Activated naive CD4-positive, alpha-beta T cell treated with anti-CD3 and anti-CD28 coated beads for 36 hours (primary cell): Measurements from ENCODE around the gene GPC6. TPM values are rescaled to one million over a fixed set of nuclear protein-coding genes. Genes with fewer than 3 reads are reported as not detected.

ENCODE experiments used
- CTCF ChIA-PET: fragments of 350-600 bp; sonication (Branson Sonifier 250); formaldehyde crosslinking; loops from one replicate; lab custom pipeline; 2021; ENCODE audit warnings: antibody characterized with exemption; lab: Charles Lee
- DNase-seq: peaks from one replicate; pipeline ENCODE4 v3.0.0-alpha.2; 2020
- H3K27ac Mint-ChIP-seq: one replicate; pipeline ENCODE4 v1.8.0; 2021; ENCODE audit warnings: mild to moderate bottlenecking, mixed read lengths
- H3K27me3 Mint-ChIP-seq: one replicate; pipeline ENCODE4 v1.8.0; 2021; ENCODE audit warnings: low read depth, mixed read lengths
- H3K36me3 Mint-ChIP-seq: one replicate; pipeline ENCODE4 v1.8.0; 2021; ENCODE audit warnings: low read depth, mixed read lengths
- H3K4me1 Mint-ChIP-seq: one replicate; pipeline ENCODE4 v1.8.0; 2021; ENCODE audit warnings: low read depth, mixed read lengths
- H3K4me3 Mint-ChIP-seq: one replicate; pipeline ENCODE4 v1.8.0; 2021; ENCODE audit warnings: mild to moderate bottlenecking, moderate library complexity, mixed read lengths
- H3K9me3 Mint-ChIP-seq: one replicate; pipeline ENCODE4 v1.8.0; 2021; ENCODE audit warnings: mixed read lengths
- intact Hi-C: fragments of 100-400 bp; cut with micrococcal nuclease; formaldehyde crosslinking; loops from one replicate; pipeline ENCODE4 v1.15.1; 2023
- total RNA-seq, 2 experiments: library from RNA; stranded (reverse); gene quantifications; one replicate each; pipeline ENCODE4 v1.2.3, GENCODE V29; 2021

GPC6 gene
- total RNA-seq, 2 experiments from 2014 or later = not detected

DNA sequence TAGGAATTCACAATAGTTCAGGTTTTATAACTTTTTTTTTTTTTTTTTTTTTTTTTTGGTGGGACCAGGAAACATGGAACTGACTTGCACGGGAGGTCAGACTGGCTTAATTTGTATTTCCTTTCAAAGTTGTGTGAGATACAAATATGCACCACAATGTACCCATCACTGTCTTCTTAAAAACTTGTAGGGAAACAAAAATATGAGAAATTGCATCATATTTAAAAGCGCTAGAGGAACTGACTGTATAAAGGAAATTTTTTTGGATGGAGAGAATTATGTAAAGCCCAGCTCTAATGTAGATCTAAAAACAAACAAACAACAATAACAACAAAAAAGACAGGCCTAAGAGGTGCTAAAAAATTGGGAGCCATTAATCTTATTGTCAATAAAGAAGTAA is 1006.3 kb downstream of the GPC6 start:
- CTCF ChIA-PET = no interaction called here
- Mint-ChIP-seq H3K4me3 (no peak overlapping the region), H3K36me3 (no peaks in the 10 kb centered on the region), H3K9me3 (no peaks in the 10 kb centered on the region), H3K27me3 (peaks cover 3% of the 10 kb centered on the region), H3K4me1 (peaks cover 19% of the 10 kb centered on the region), H3K27ac (no peak overlapping the region)
- no peak for DNase-seq
- intact Hi-C loops = no loop called here

DNA sequence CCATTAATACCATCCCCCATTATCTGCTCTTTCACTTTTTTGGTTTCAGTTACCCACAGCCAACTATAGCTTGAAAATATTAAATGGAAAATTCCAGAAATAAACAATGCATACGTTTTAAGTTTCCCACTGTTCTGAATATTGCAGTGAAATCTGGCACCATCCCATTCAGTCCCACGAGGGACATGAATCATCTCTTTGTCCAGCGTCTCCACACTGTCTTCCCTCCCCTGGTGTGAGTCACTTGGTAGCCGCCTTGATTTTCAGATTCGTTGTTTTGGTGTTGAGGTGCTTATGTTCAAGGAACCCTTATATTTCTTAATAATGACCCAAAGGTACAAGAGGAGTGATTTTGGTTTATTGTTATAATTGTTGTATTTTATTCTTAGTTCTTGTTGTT is 1006.8 kb downstream of the GPC6 start:
- intact Hi-C loops = no loop called here
- Mint-ChIP-seq H3K9me3 (no peaks in the 10 kb centered on the region), H3K27ac (no peak overlapping the region), H3K4me3 (no peak overlapping the region), H3K36me3 (no peaks in the 10 kb centered on the region), H3K27me3 (peaks cover 3% of the 10 kb centered on the region), H3K4me1 (peaks cover 24% of the 10 kb centered on the region)
- CTCF ChIA-PET = no interaction called here
- DNase-seq = no peak

DNA sequence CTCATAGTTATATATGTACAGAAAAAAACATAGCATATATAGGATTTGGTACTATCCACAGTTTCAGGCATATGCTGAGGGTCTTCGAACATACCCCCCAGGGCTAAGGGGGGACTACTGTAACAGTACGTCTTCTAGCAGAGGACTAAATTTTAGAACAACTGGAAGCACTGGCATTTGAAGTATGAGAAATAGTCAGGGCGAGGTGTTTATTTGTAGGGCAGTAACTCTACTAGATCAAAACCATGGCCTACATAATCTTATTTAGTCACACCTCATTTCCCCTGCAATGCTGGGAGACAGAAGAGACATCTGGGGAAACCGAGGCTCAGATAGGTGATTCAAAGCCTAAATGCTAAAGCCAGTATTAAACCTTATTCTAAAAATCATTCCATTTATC is 1007.2 kb downstream of the GPC6 start:
- Mint-ChIP-seq H3K9me3 (no peaks in the 10 kb centered on the region), H3K27me3 (peaks cover 3% of the 10 kb centered on the region), H3K36me3 (no peaks in the 10 kb centered on the region), H3K4me1 (peaks cover 28% of the 10 kb centered on the region), H3K4me3 (no peak overlapping the region), H3K27ac (no peak overlapping the region)
- CTCF ChIA-PET = no interaction called here
- DNase-seq = no peak
- intact Hi-C loops = no loop called here

DNA sequence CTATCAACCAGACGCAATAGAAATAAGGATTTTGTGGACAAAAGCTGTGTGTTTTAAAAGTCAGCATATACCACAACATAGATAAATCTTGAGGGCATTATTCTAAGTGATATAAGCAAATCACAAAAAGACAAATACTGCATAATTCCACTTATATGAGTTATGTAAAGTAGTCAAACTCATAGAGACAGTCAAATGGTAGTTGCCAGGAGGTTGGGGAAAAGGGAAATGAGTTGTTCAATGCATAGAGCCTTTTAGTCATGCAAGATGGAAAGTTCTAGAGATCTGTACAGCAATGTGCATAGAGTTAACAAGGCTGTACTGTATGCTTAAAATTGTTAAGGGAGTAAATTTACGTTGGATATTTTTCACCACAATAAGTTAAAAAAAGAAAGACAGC is 1008.1 kb downstream of the GPC6 start:
- DNase-seq = no peak
- CTCF ChIA-PET = no interaction called here
- Mint-ChIP-seq H3K36me3 (no peaks in the 10 kb centered on the region), H3K27ac (no peak overlapping the region), H3K4me3 (no peak overlapping the region), H3K9me3 (no peaks in the 10 kb centered on the region), H3K27me3 (peaks cover 3% of the 10 kb centered on the region), H3K4me1 (peaks cover 36% of the 10 kb centered on the region)
- intact Hi-C loops = loop anchor here (5.0 kb wide), 2 partner anchors 93 to 113 kb away; no protein-coding TSS in a partner anchor

DNA sequence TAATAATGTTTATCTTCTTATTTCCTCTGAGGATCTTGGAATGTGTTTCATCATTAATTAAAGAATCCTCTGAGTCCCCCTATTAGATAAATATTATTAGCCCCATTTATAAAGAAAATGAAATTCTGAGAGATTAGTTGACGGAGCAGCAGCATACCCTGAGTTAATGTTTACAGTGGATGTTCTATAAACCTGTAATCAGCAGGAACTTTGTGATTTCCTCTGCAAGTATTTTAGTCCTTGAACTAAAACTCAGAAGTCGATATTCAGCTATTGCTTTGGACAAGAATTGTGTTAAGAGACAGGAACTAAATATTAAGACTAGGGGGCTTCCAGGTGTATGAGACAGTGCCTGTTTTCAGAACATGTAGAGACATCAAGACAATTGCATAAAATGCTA is 1009.5 kb downstream of the GPC6 start:
- intact Hi-C loops = loop anchor here (5.0 kb wide), 2 partner anchors 91 to 111 kb away; no protein-coding TSS in a partner anchor
- CTCF ChIA-PET = no interaction called here
- Mint-ChIP-seq H3K27ac (no peak overlapping the region), H3K4me3 (no peak overlapping the region), H3K36me3 (no peaks in the 10 kb centered on the region), H3K4me1 (peaks cover 41% of the 10 kb centered on the region), H3K9me3 (no peaks in the 10 kb centered on the region), H3K27me3 (no peaks in the 10 kb centered on the region)
- no peak for DNase-seq

DNA sequence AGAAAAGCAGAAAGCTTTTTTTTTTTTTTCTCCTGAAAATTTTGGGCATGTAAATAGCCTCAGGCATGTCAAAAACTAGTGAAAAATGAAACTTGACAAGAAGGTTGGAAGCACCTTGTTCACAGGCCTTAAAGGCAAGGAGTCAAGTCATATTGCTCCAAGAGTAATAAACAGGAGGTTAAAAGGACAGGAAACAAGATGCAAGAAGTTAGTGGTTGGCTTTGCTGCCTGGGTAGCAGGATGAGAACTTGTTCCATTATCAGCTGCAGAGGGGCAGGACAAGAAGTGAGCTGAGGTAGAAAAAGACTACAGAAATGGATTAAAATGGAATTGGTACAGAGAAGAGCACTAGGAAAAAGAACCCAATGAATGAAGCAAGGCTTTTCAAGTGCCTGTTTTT is 1010.3 kb downstream of the GPC6 start:
- CTCF ChIA-PET = no interaction called here

DNA sequence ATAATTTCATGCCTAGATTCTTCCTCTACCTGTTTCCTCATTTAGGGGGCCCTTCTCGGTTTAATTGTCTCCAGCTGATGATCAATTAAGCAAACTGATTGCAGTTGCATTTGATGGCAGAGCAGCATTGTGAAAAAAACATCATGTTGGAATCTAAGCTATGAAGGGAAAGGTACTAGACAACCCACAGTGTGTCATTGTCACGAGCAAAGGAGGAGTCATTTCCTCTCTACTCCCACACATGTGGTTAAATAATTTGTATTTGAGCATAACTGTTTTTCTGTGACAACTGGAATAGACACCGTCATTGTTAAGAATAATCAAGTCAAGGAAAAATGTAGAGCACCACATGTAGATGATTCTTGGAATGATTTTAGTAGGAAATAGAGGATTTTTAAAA is 1012.5 kb downstream of the GPC6 start:
- CTCF ChIA-PET = interaction anchor here (0.8 kb wide), 1 partner anchor 96 kb away, joined by 4 read pairs; no protein-coding TSS in a partner anchor
- Mint-ChIP-seq H3K4me3 (no peak overlapping the region), H3K4me1 (peaks cover 44% of the 10 kb centered on the region), H3K27me3 (no peaks in the 10 kb centered on the region), H3K27ac (no peak overlapping the region), H3K36me3 (no peaks in the 10 kb centered on the region), H3K9me3 (no peaks in the 10 kb centered on the region)
- intact Hi-C loops = loop anchor here (1.0 to 5.0 kb wide), 3 partner anchors 88 to 180 kb away; no protein-coding TSS in a partner anchor
- DNase-seq = peak; percentile 33

More for the DNA sequence above, 1010.3 kb downstream of the GPC6 start:
- no peaks in the 10 kb centered on the region for H3K36me3 Mint-ChIP-seq
- H3K27me3 Mint-ChIP-seq = no peaks in the 10 kb centered on the region
- H3K27ac Mint-ChIP-seq = no peak overlapping the region
- intact Hi-C loops = loop anchor here (5.0 kb wide), 2 partner anchors 90 to 110 kb away; no protein-coding TSS in a partner anchor
- H3K4me1 Mint-ChIP-seq = peaks cover 41% of the 10 kb centered on the region
- H3K4me3 Mint-ChIP-seq = no peak overlapping the region
- no peaks in the 10 kb centered on the region for H3K9me3 Mint-ChIP-seq
- peak; percentile 39 for DNase-seq

DNA sequence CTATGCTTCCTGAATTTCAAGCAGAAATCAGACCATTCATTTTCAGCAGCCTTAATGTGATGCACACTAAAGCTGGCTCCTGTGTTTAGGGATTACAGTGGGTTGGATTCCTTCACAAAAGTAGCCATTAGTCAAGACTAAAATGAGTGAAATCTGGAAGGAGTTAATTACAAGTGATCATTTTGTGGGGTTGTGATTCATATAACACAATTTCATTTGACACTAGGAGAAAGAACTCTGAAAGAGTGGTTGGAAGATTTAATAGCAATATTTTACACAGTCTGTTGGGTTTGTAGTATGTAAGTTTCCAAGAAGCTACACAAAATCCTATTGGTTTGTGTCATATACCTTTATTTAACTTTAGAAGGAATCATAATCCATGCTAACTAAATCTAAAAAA is 1015.9 kb downstream of the GPC6 start:
- peaks cover 29% of the 10 kb centered on the region for H3K4me1 Mint-ChIP-seq
- no peak overlapping the region for H3K4me3 Mint-ChIP-seq
- CTCF ChIA-PET = no interaction called here
- no peaks in the 10 kb centered on the region for H3K36me3 Mint-ChIP-seq
- intact Hi-C loops = no loop called here
- H3K9me3 Mint-ChIP-seq = peaks cover 5% of the 10 kb centered on the region
- no peak for DNase-seq
- H3K27ac Mint-ChIP-seq = no peak overlapping the region
- peaks cover 2% of the 10 kb centered on the region for H3K27me3 Mint-ChIP-seq

DNA sequence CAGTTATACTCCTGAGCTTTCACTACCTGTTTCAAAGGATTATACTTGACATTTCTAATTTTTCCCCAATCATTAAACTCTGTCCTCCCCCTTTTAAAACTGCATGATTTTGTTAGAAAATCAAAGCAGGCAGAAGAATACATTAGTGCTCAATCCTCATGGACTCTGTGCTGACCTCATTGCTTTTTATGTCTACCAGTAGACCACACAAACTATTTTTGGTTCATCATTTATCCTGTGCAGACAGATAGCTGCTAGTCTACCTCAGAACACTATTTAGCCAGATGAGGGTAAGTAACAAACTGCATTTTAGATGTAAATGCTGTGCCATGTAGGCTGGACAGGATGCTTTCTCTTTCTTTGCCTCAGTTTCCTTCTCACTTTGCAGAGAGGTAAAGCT is 1016.9 kb downstream of the GPC6 start:
- CTCF ChIA-PET = no interaction called here
- peaks cover 5% of the 10 kb centered on the region for H3K9me3 Mint-ChIP-seq
- H3K27me3 Mint-ChIP-seq = peaks cover 2% of the 10 kb centered on the region
- intact Hi-C loops = no loop called here
- peaks cover 21% of the 10 kb centered on the region for H3K4me1 Mint-ChIP-seq
- no peaks in the 10 kb centered on the region for H3K36me3 Mint-ChIP-seq
- H3K4me3 Mint-ChIP-seq = no peak overlapping the region
- DNase-seq = no peak
- no peak overlapping the region for H3K27ac Mint-ChIP-seq

DNA sequence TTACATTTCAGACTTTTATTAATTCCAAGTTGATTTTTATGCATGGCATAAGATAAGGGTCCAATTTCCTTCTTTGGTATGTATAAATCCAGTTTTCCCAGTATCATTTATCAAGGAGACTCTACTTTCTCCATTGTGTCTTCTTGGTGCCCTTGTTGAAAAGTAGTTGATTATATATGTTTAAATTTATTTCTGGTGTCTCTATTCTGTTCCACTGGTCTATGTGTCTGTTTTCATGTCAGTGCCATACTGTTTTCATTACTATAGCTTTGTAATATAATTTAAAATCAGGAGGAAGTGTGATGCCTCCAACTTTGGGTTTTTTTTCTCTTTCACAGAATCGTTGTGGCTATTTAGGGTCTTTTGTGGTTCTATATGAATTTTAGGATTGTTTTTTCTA is 1019.9 kb downstream of the GPC6 start:
- Mint-ChIP-seq H3K4me3 (no peak overlapping the region), H3K36me3 (no peaks in the 10 kb centered on the region), H3K27me3 (peaks cover 2% of the 10 kb centered on the region), H3K9me3 (peaks cover 5% of the 10 kb centered on the region), H3K4me1 (peaks cover 12% of the 10 kb centered on the region), H3K27ac (no peak overlapping the region)
- no peak for DNase-seq
- intact Hi-C loops = no loop called here
- CTCF ChIA-PET = no interaction called here

DNA sequence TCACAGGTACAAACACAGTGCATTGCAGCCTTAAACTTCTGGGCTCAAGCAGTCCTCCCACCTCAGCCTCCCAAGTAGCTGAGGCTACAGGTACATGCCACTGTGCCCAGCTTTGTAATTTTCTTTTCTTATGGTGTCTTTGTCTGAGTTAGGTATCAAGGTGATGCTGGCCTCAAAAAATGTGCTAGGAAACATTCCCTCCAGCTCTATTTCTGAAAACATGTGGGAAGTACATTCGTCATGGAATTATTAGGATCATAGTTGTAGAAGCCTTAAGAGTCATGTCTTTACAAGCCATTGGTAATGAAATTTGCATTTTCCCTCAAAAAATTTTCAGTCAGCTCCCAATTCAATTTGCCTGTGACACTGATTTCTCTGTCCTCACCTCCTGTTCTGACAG is 1021.3 kb downstream of the GPC6 start:
- no peak for DNase-seq
- Mint-ChIP-seq H3K27me3 (peaks cover 2% of the 10 kb centered on the region), H3K4me1 (peaks cover 10% of the 10 kb centered on the region), H3K9me3 (peaks cover 5% of the 10 kb centered on the region), H3K36me3 (no peaks in the 10 kb centered on the region), H3K27ac (no peak overlapping the region), H3K4me3 (no peak overlapping the region)
- CTCF ChIA-PET = no interaction called here
- intact Hi-C loops = no loop called here

DNA sequence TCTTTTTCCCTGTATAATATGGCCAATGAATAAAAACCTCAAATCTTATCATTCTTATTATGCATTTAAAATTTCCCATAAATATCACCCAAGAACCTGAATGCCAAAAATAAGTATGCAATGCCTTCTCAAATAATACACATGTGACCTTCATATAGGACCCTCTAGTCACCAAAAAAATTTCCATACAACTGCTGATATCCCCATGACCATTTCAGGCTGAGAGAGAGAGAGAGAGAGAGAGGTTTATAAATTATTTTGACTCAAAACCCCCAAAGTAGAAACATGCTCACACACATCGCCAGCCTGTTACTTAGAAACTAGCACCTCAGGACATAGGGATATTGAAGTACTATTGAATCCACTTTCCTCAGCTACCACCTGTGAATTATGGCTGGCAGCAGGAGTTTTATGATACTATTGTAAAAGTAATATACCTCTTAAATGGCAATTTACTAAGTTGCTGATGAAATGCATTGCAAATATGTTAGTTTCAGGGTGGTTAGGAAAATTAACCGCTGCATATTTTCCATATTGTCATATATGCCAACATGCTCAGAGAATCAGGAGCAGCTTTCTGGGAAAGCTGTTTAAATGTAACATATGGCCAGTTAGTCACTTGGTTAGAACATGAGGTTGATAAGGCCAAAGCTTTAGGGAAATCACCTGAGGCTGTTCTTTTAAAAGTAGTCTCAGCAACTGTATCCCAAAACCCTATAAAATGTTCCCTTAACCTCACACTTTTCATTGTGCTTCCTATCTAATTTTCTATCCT is 1022.0 kb downstream of the GPC6 start:
- intact Hi-C loops = no loop called here
- H3K9me3 Mint-ChIP-seq = peaks cover 5% of the 10 kb centered on the region
- CTCF ChIA-PET = interaction anchor here (0.6 kb wide), 1 partner anchor 403 kb away, joined by 3 read pairs; no protein-coding TSS in a partner anchor
- no peak overlapping the region for H3K4me3 Mint-ChIP-seq
- peaks cover 9% of the 10 kb centered on the region for H3K4me1 Mint-ChIP-seq
- no peak for DNase-seq
- no peaks in the 10 kb centered on the region for H3K36me3 Mint-ChIP-seq
- peaks cover 2% of the 10 kb centered on the region for H3K27me3 Mint-ChIP-seq
- H3K27ac Mint-ChIP-seq = no peak overlapping the region

DNA sequence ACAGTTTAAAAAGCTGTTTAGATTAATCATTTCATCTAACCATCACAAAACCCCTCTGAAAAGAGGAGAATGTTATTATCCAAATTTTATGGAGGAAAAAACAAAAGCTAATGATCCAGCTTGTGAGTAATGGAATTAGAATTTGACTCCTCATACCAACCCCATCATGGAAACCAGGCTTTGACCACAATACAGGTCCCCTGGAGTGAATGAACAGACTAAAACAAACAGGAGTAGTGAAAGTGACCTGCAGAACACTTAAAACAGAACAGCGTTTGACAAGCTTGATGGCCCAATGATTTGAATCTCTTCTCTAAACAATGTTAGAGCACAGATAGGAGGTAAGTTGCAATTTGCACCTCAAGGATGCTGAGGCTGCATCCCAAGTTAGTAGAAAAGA is 1022.9 kb downstream of the GPC6 start:
- Mint-ChIP-seq H3K27ac (no peak overlapping the region), H3K36me3 (no peaks in the 10 kb centered on the region), H3K4me3 (no peak overlapping the region), H3K9me3 (peaks cover 5% of the 10 kb centered on the region), H3K27me3 (peaks cover 2% of the 10 kb centered on the region), H3K4me1 (peaks cover 9% of the 10 kb centered on the region)
- intact Hi-C loops = no loop called here
- DNase-seq = no peak
- CTCF ChIA-PET = interaction anchor here (0.6 to 1.1 kb wide), 2 partner anchors 112 to 402 kb away, joined by 3 read pairs; no protein-coding TSS in a partner anchor
